Heart left ventricle (tissue), 16 donors: Measurements from ENCODE around the gene BACH2. TPM values are rescaled to one million over a fixed set of nuclear protein-coding genes. Genes with fewer than 3 reads are reported as not detected.

Source experiments
- ATAC-seq, 4 donors: fragments of 200-7000 bp; cut with Tn5 transposase; one replicate each; pipeline ENCODE4 v1.9.1; 2020 to 2022; ENCODE audit warnings: moderate library complexity in 4 of 4, mild to moderate bottlenecking in 3 of 4, moderate number of reproducible peaks in 1 of 4
- DNase-seq, 5 donors: peaks; one replicate each; pipeline ENCODE4 v3.0.0-alpha.2; 2020
- H3K27ac ChIP-seq, 12 donors: fragments of 200-600 bp; sonication (generic) in 4 of 12; one replicate each; pipeline versions ENCODE4 v1.5.0 to v1.8.0; 2016 to 2022; ENCODE audit warnings: mild to moderate bottlenecking in 2 of 12
- H3K27me3 ChIP-seq, 9 donors: fragments of 200-600 bp; sonication (generic) in 2 of 9; one replicate each; pipeline versions ENCODE4 v1.5.1 to v1.8.0; 2016 to 2022; ENCODE audit warnings: mild to moderate bottlenecking in 3 of 9
- H3K36me3 ChIP-seq, 9 donors: fragments of 200-600 bp; sonication (generic) in 2 of 9; one replicate each; pipeline versions ENCODE4 v1.5.0 to v1.8.0; 2018 to 2022; ENCODE audit warnings: mild to moderate bottlenecking in 2 of 9
- H3K4me1 ChIP-seq, 12 donors: fragments of 200-600 bp; sonication (generic) in 4 of 12; one replicate each; pipeline versions ENCODE4 v1.5.0 to v1.8.0; 2016 to 2022; ENCODE audit warnings: mild to moderate bottlenecking in 3 of 12
- H3K4me3 ChIP-seq, 12 donors: fragments of 200-600 bp; sonication (generic) in 4 of 12; one replicate each; pipeline versions ENCODE4 v1.5.0 to v1.8.0; 2017 to 2022; ENCODE audit warnings: mild to moderate bottlenecking in 9 of 12, moderate library complexity in 4 of 12
- H3K9me3 ChIP-seq, 12 donors: fragments of 200-600 bp; sonication (generic) in 4 of 12; one replicate each; pipeline versions ENCODE4 v1.5.0 to v1.8.0; 2016 to 2022; ENCODE audit warnings: mild to moderate bottlenecking in 1 of 12
- POLR2A ChIP-seq, 2 donors: fragments of 450-650 bp; IDR thresholded peaks; one replicate each; pipeline ENCODE4 v1.6.1; 2017; ENCODE audit warnings: antibody characterized with exemption in 2 of 2, mild to moderate bottlenecking in 2 of 2, moderate library complexity in 2 of 2
- WGBS, 4 donors: extraction: QIAGEN DNeasy Blood & Tissue Kit in 2 of 4; methylation state at CpG; one replicate each; pipeline versions ENCODE4 v1.1.5 to v1.1.7; 2013 to 2018; 5-methylcytosine and 5-hydroxymethylcytosine counted together
- intact Hi-C, 10 donors: fragments of 100-400 bp; cut with DNase I; formaldehyde crosslinking; loops; one replicate each; pipeline versions ENCODE4 v1.11.1 to v1.14.2; 2022
- polyA plus RNA-seq, 2 donors: library from polyadenylated mRNA; stranded (reverse); fragments of 200-250 nt; gene quantifications; one replicate each; pipeline ENCODE4 v1.2.3, GENCODE V29; 2013
- total RNA-seq, 9 donors: library from RNA; depleted of rRNA in 2 of 9; stranded (reverse); fragments of >200 nt in 2 of 9; fragmentation: NEBNext Ultra II Directional in 3 of 9; extraction: Animal tissue kit (Norgen Biotek cat#: 25700) in 3 of 9; gene quantifications; one replicate each; pipeline versions ENCODE4 v1.1.0 to v1.2.4, GENCODE V29; 2016 to 2023
- TF ChIP-seq, protein P1 (sequence below), 12 donors: fragments of 200-600 bp; sonication (generic) in 4 of 12; IDR thresholded peaks; one replicate each; pipeline versions ENCODE4 v1.5.0 to v1.8.0; 2018 to 2022; ENCODE audit warnings: antibody characterized with exemption in 12 of 12, mild to moderate bottlenecking in 5 of 12
- donor health status: ischemic (EF 13 %, LVEDD 7.1; RV severe dilation, severe dysfunction).
- donor health status: healthy with polysubstance abuse.
- donor health status: DM: no; HTN: yes; CAD: no.
- donor health status: DM: no; HTN: no; CAD: no.
- donor health status: ischemic (EF 25% LVEDD 6.9; RV normal size, moderate dysfunction).
- donor health status: ischemic (EF 25% LVEDD 5.7; RV mildly dilated, moderate dysfunction).
- donor health status: healthy.
- donor health status: DM: yes; HTN: yes; CAD: no.
- donor health status: ischemic (EF 35%, LVEDD 5.7; RV mildly dilated, moderate dysfunction).
- donor health status: nonischemic (EF 11% LVEDD 7.7; RV severe dilation, severe dysfunction).
- donor health status: DM: yes; HTN: yes; CAD: no.
- donor health status: PGD.
- donor health status: ischemic (EF 29% LVEDD 5.4; RV normal size, mild dysfunction).
- donor health status: nonischemic (EF 23%, LVEDD 6.1; RV moderate dilation, normal function).

Gene BACH2
- total and polyA plus RNA-seq, 11 donors: 0.23 to 8.4 (median 1.5) TPM

- no peak for DNase-seq
- peak overlapping the region in 1 of 12 donors; percentile 48 for H3K27ac ChIP-seq
- no peak for ATAC-seq
- peaks cover 0 to 43% (median 0%) of the 10 kb centered on the region in 12 donors for H3K4me1 ChIP-seq
- intact Hi-C loops: loop anchor here in 2 of 10 donors (10.0 kb wide), 2 partner anchors 189 to 289 kb away; partner anchors contain the start of gene BACH2 (in 1 of the 2)
- TF ChIP-seq, protein P1, sequence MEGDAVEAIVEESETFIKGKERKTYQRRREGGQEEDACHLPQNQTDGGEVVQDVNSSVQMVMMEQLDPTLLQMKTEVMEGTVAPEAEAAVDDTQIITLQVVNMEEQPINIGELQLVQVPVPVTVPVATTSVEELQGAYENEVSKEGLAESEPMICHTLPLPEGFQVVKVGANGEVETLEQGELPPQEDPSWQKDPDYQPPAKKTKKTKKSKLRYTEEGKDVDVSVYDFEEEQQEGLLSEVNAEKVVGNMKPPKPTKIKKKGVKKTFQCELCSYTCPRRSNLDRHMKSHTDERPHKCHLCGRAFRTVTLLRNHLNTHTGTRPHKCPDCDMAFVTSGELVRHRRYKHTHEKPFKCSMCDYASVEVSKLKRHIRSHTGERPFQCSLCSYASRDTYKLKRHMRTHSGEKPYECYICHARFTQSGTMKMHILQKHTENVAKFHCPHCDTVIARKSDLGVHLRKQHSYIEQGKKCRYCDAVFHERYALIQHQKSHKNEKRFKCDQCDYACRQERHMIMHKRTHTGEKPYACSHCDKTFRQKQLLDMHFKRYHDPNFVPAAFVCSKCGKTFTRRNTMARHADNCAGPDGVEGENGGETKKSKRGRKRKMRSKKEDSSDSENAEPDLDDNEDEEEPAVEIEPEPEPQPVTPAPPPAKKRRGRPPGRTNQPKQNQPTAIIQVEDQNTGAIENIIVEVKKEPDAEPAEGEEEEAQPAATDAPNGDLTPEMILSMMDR (IDR thresholded peaks at IDR 0.05): no peak
- TF ChIP-seq POLR2A (IDR thresholded peaks at IDR 0.05): no peak
- H3K9me3 ChIP-seq: peaks cover 0 to 6% (median 0%) of the 10 kb centered on the region in 12 donors
- no peak overlapping the region for H3K4me3 ChIP-seq
- no peaks in the 10 kb centered on the region for H3K27me3 ChIP-seq
- WGBS, 4 donors: 83 to 89% (median 86%) methylated on average over 1 of the region's 1 CpG
- H3K36me3 ChIP-seq: no peaks in the 10 kb centered on the region
Observed at GRCh38 chr6:90105506-90106170, 191.0 kb downstream of the BACH2 start.

- H3K4me1 ChIP-seq: peaks cover 0 to 52% (median 4%) of the 10 kb centered on the region in 12 donors
- 88 to 93% (median 92%) methylated on average over 13 of the region's 13 CpGs for WGBS, 4 donors
- H3K4me3 ChIP-seq: peak overlapping the region in 1 of 12 donors; percentile 16
- H3K27ac ChIP-seq: no peak overlapping the region
- TF ChIP-seq POLR2A (IDR thresholded peaks at IDR 0.05): no peak
- TF ChIP-seq, protein P1 (IDR thresholded peaks at IDR 0.05): no peak
- H3K36me3 ChIP-seq: no peaks in the 10 kb centered on the region
- no peaks in the 10 kb centered on the region for H3K27me3 ChIP-seq
- ATAC-seq: no peak
- no peak for DNase-seq
- intact Hi-C loops: loop anchor here in 2 of 10 donors (10.0 kb wide), 2 partner anchors 192 to 292 kb away; partner anchors contain the start of gene BACH2 (in 1 of the 2)
- H3K9me3 ChIP-seq: peaks cover 0 to 6% (median 0%) of the 10 kb centered on the region in 12 donors
Observed at GRCh38 chr6:90103056-90103800, 193.4 kb downstream of the BACH2 start.

DNA sequence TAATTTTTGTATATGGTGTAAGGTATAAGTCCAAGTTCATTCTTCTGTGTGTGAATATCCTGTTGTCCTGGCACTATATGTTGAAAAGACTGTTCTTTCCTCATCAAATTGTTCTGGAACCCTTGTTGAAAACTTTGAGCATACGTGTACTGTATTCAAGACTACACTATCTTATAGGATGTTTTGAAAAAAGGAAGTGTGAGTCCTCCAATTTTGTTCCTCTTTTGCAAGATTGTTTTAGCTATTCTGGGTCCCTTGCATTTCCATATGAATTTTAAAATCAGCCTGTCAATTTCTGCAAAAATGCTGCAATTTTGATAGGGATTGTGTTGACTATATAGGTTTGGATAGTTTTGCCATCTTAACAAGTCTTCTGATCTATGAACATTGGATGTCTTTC, 195.2 kb downstream of the BACH2 start:
- WGBS, 4 donors: 83 to 96% (median 91%) methylated on average over 1 of the region's 1 CpG
- Histone ChIP-seq H3K27ac (no peak overlapping the region), H3K36me3 (no peaks in the 10 kb centered on the region), H3K4me3 (no peak overlapping the region), H3K9me3 (peaks cover 0 to 6% (median 0%) of the 10 kb centered on the region in 12 donors), H3K27me3 (no peaks in the 10 kb centered on the region), H3K4me1 (peaks cover 0 to 63% (median 18%) of the 10 kb centered on the region in 12 donors)
- intact Hi-C loops: loop anchor here in 2 of 10 donors (10.0 kb wide), 2 partner anchors 193 to 293 kb away; partner anchors contain the start of gene BACH2 (in 1 of the 2)
- ATAC-seq: no peak
- DNase-seq: no peak
- TF ChIP-seq, protein P1 (IDR thresholded peaks at IDR 0.05): no peak
- TF ChIP-seq POLR2A (IDR thresholded peaks at IDR 0.05): no peak
